ENCODE measurements around the gene PLCL2.

GRCh38 chr3:16883057-16883722, 1.6 kb upstream of the PLCL2 start:
- no peak for TF ChIP-seq CTCF (conservative IDR thresholded peaks at IDR 0.05; ENCODE audit: low read depth, low read length)
- no peak for TF ChIP-seq EZH2 (IDR thresholded peaks at IDR 0.05; ENCODE audit: borderline replicate concordance, low read depth, low read length, poor library complexity, severe bottlenecking)
